Effector CD8-positive, alpha-beta T cell (primary cell): ENCODE data around the gene C17orf114.

Experiments
- DNase-seq: peaks from one replicate; lab custom pipeline; 2025; lab: John Stamatoyannopoulos, UW

Gene C17orf114

GRCh38 chr17:4788159-4788806 lies 13.8 kb downstream of the C17orf114 start:
- DNase-seq = no peak

DNA sequence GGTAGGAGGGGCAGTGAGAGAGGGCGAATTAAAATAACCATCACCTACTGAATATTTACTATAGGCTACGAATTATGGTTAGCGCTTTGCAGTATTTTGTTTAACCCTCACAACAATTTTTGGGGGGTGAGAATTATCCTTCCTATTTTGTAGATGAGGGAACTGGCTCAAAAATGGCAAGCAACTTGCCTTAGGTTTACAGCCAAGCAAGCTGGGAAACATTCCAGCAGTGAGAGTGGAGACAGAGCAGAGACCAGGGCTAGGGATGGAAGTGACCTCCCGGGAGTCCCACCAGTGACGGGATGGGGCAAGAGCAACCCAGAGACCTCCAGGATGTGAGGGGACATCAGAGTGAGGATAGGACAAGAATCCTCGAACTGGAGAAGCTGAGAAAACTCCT lies 15.6 kb downstream of the C17orf114 start:
- no peak for DNase-seq

- no peak for DNase-seq
Observed at GRCh38 chr17:4786106-4786511, 16.0 kb downstream of the C17orf114 start, which contains the start of gene VMO1. Gene VMO1, minus strand, starts transcription at chr17:4786364. Its CDS starts 12 bp downstream, at chr17:4786352.

- DNase-seq = no peak
Observed at GRCh38 chr17:4785311-4786105, 16.6 kb downstream of the C17orf114 start.

- DNase-seq = no peak
Observed at GRCh38 chr17:4782652-4783051, 19.5 kb downstream of the C17orf114 start.

DNA sequence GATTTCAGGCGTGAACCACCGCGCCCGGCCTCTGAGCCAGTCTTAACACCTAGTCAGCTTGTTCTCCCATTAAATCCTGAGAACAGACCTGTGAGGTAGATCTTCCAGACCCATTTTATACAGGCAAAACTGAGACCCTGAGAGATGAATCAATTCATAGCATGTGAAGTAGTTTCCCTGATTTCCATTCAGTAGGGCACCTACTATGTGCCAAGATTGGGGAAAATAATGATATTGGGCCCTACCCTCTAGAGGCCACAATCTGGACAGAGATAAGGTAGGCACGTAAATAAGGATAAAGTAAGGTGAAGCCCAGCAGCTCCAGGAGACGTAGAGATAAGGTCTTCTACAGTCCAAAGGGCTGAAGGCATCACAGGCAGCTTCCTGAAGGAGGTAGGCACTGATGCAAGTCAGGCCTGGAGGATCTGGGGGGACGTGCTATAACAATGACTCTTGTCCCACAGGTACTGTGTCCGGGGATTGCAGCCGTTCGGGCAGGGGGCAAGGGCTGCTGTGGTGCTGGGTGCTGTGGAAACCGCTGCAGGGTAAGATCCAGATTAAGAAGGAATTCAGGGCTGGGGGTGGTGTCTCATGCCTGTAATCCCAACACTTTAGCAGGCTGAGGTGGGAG lies 21.7 kb downstream of the C17orf114 start:
- DNase-seq = no peak

DNA sequence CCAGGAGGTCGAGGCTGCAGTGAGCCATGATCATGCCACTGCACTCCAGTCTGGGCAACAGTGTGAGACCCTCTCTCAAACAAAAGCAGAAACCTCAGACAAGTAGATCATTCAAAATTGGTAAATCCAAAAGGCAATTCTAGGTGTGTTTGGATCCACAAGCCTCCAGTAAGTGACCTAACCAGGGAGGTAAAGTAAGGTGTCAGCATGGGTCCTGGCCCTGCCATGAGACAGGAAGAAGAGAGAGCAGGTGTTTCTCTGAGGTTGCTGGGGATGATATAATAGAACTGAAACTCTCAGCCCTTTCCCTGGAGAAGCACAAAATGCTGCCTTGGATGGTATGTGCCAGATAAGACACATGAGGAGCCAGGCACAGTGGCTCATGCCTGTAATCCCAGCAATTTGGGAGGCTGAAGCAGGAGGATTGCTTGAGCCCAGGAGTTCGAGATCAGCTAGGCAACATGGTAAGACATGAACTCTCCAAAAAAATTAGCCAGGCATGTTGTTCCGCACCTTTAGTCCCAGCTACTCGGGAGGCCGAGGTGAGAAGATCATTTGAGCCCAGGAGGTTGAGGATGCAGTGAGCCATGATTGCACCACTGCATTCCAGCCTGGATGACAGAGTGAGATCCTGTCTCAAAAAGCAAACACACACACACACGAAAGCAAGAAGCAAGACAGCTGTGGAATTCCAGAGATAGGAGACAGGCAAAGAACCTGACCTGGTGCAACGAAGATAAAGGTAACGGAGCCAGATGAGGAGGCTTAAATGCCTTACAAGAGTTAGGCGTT lies 24.0 kb downstream of the C17orf114 start:
- DNase-seq = no peak

GRCh38 chr17:4772235-4772613 lies 29.9 kb downstream of the C17orf114 start:
- no peak for DNase-seq

GRCh38 chr17:4771519-4772234 lies 30.5 kb downstream of the C17orf114 start, which contains the start of gene TM4SF5:
Gene TM4SF5, plus strand, starts transcription at chr17:4771886. Its CDS starts 37 bp downstream, at chr17:4771923.
- no peak for DNase-seq

DNA sequence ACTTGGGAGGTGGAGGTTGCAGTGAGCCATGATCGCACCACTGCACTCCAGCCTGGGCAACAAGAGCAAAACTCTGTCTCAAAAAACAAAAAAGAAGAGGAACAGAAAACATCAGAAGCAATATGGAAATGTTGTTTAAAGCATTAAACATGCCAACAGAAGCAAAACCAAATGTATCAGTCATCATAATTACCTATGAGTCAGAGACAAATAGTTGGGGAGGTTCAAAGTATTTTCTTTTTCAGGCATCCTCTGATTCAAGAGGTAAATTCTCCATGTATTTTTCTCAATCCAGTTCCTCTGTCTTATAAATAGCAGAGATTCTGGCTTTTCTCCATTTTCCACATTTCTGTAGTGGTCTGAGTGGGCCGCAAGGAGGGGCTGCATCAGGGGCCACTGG lies 32.5 kb downstream of the C17orf114 start:
- DNase-seq = no peak

- no peak for DNase-seq
Observed at GRCh38 chr17:4768298-4768697, 33.8 kb downstream of the C17orf114 start.

GRCh38 chr17:4766723-4767122 lies 35.4 kb downstream of the C17orf114 start:
- DNase-seq = no peak

DNA sequence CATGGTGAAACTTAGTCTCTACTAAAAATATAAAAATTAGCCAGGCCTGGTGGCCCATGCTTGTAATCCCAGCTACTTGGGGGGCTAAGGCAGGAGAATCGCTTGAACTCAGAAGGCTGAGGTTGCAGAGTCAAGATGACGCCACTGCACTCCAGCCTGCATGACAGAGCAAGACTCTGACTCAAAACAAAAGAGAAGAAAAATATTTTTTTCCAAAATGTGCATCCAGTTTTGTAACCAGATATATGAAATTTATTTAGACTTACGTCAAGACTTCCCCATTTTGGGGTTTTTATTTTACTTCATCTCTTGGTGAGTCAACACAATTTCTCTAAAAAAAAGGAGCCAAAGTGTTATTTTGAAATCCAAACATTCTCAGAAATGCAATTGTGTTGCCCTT lies 35.9 kb downstream of the C17orf114 start:
- no peak for DNase-seq

DNA sequence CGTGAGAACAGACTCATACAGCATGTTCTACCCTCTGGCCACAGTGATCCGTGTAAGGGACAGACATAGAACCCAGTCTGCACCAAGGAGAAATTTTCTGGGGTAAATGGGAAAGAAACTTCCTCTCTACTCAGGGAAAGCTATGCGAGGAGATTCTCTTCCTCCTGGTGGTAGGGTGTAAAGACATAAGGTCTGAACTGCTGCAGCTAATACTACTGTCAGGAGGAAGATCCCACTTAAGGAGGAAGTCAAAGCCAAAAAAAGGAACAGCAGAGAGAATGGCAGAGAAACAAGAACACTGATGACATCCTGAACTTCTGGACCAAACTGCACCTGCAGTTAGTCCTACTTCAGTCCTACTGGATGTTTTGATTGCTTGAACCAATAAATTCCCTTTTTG lies 37.5 kb downstream of the C17orf114 start:
- no peak for DNase-seq

DNA sequence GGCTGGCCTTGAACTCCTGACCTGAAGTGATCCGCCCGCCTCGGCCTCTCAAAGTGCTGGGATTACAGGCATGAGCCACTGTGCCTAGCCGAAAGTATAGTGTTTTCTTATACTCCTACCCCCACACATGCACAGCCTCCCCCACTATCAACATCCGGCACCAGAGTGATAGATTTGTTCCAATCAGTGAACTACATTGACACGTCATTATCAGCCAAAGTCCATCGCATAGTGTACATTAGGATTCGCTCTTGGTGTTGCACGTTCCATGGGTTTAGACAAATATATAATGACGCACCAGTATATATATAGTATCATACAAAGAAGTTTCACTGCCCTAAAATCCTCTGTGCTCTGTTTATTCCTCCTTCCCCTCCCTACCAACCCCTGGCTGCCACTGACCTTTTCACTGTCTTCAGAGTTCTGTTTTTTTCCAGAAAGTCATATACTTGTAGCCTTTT lies 42.3 kb downstream of the C17orf114 start:
- no peak for DNase-seq

DNA sequence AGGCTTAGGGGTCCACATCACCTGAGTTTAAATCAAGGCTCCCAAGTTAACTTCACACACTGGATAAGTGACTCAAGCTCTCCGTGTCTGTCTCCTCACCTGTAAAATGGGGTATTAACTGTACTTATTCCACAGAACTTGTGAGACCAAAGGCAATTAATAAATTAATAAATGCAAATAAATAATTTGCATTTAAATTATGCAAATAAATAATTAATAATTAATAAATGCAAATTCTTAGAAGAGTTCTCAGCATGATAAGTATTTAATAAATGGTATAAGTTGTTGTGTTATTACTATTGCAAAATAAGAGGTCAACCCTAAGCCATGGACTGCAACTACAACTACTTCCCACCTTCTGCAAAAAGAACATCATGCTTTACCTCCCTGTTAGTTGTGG lies 48.7 kb downstream of the C17orf114 start:
- DNase-seq = no peak

GRCh38 chr17:4751932-4752331 lies 50.2 kb downstream of the C17orf114 start:
- no peak for DNase-seq
